UCSD-AML1 (cell line): Measurements from ENCODE around the gene ARL4C.

Source experiments
- DNase-seq: peaks from one replicate; lab custom pipeline; 2025; ENCODE audit not compliant: unreplicated experiment; lab: John Stamatoyannopoulos, UW

ARL4C gene

GRCh38 chr2:234448506-234449184 is 48.2 kb downstream of the ARL4C start:
- no peak for DNase-seq

- no peak for DNase-seq
These were observed 48.9 kb downstream of the ARL4C start for GRCh38 chr2:234447963-234448362.

GRCh38 chr2:234447189-234447588 is 49.7 kb downstream of the ARL4C start:
- DNase-seq = no peak

GRCh38 chr2:234446404-234447076 is 50.3 kb downstream of the ARL4C start:
- peak; percentile 81 for DNase-seq

GRCh38 chr2:234444893-234445292 is 52.0 kb downstream of the ARL4C start:
- DNase-seq = peak; percentile 68

GRCh38 chr2:234444242-234444730 is 52.6 kb downstream of the ARL4C start:
- DNase-seq = no peak
